ENCODE measurements around the gene ARHGAP15.

Gene ARHGAP15

DNA sequence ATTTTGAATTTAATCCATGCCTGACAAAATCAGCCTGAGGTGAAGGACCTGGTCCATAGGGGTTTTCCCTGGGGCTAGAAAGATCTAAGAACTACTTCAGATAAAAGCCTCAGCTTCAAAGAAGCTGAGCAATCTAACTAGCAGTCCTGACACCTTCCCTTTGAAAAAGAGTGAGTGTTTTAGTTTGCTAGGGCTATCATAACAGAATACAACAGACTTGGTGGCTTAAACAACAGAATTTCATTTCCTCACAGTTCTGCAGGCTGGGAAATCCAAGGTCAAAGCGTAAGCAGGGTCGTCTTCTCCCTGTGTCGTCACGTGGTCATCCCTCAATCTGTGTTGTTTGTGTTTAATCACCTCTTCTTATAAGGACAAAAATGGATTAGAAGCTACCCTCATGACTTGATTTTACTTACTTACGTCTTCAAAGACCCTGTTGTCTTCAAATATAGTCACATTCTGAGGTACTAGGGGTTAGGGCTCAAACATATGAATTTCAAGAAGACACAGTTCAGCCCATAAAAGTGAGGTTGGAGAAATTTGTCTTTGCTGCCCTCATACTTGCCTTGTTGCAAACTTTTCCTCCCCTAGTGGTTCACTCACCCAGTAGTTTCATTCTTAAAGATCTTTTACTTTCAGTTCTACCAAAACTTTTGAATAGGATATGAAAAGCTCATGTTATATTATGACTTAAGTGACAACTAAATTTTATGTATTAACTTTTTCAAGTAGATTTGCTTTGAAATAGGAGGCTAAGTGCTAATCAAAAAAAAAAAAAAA, 673.8 kb downstream of the ARHGAP15 start:
- peak; percentile 67 for DNase-seq

DNA sequence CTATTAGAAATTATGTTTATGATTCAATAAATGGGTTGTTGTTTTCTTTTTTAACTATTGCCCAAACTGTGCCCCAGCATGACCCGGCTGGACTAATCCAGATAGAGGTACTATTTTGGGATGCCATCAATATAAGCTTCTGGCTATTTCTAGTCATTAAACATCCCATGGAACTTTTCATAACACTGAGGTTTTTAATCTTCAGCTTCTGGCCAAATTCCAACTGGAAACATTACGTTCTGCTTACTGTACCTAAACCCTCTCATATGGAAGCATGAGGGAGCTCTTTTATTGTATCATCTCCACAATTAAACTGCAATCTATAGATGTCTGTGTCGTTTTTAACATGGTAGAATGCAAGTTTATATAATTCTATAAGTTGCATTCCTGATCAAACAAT, 674.7 kb downstream of the ARHGAP15 start:
- no peak for DNase-seq

DNA sequence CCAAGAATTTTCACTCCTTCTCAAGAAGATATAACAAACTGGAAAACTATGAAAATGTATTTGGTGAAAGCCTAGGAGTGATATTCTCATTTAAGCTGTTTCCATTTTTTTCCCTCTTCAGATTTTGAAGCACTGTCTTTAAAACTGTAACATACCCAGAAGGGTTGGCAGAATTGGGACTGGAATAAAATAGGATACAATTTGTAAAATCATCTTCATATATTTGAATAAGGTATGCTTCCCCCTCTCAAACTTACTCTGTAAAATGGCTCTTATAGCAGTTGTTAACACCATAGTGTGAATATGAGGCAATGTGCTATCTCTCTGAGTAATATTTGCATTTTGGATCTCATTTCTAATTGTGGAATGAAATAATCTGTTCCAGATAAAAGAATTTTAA, 676.4 kb downstream of the ARHGAP15 start:
- DNase-seq: no peak

DNA sequence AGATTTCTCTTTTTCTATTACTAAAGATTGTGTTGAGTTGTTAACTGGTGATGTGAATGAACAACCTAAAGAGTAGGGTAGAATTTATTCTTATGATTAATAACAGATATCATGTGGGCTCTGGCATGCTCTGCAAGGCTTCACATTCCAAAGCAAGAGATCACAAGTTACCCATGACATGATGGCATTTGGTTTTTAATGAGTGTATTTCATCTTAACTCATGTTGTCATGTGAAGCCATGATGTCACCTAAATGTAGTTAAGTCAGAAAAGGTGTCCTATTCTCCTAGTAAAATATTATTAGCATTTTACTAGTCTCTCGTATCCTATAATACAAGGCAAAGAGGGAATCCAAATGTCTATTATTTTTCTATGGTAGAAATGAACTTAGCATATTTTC, 678.0 kb downstream of the ARHGAP15 start:
- no peak for DNase-seq

DNA sequence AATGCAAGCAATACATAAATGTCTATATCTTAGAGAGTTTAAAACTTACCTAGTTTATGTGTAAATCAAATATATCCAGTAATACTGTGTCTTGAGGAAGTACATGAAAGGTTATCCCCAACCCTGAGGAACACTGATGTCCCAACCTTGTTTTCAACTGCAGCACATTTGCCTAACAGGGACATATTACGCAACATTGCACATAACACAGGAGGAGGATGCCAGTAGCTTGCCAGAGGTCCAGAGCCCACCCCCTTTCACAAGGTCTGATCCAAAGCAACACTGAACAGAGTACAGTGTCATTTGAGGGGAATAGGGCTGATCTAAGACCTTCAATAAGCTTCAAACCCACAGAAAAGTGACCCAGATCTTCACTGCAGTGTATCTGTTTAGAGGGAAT, 678.5 kb downstream of the ARHGAP15 start:
- DNase-seq: no peak

DNA sequence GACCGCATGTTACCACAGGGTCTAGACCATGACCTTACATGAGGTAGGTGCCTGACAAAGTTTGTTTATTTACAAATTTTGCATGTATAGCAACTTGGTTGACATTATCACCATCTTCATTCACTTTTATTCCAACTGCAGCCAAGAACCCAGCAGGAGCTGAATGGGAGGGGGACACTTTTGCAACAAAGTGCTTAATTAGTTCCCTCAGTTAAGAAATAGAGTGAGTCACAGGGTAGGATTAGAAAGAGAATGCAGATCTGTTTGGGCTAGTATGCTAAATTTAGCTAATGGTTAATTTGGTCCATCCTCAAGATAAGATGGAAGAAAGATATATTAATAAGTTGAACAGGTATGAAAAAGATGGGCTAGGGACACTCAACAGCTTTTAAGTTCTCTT, 678.9 kb downstream of the ARHGAP15 start:
- DNase-seq: no peak

DNA sequence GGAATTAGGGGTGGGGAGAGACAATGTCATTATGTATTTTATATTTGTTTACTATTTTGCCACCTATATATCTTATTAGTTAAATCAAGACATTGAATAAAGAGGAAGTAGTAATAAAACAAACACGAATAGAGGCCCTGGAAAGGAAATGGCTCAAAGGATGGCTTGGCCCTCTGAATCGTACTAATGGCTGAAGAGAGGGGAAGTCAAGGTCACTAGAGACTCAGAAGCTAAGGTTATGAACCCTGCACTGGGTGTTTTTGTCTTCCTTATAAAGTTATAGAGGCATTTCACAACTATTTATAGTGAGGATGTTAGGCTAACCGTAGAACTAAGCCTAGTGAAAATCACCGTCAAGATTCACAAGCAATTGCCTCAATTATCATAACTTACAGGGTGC, 685.9 kb downstream of the ARHGAP15 start:
- DNase-seq: no peak

DNA sequence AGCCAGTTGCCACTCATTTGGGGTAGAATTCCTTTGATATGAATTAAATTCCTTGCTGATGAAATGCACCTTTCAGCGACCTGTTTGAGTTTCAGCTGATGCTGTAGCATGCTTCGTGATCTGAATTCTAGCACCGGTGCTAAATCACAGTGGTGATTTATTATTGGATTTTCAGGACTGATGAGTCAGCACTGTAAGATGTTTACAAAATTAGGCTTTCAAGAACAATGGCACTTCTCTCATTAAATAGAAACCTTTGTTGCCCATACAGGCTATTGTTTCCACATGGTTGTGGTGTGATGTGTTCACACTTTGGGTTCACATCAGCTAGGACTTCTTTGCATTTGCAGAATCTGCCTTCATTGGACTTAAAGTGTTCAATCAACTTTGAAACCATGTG, 687.7 kb downstream of the ARHGAP15 start:
- DNase-seq: no peak
